GM23338 (cell line): ENCODE results near the gene CYP3A5.

ENCODE experiments used
- CTCF ChIP-seq, 2 experiments: fragments of 200-600 bp in 1 of 2; sonication (generic) in 1 of 2; conservative IDR thresholded peaks; 2 replicates each; pipeline versions ENCODE4 v1.5.1 to v1.6.1; 2016 to 2017; ENCODE audit warnings: antibody characterized with exemption in 2 of 2, low read depth in 2 of 2, mild to moderate bottlenecking in 2 of 2, moderate library complexity in 1 of 2
- EZH2 ChIP-seq: fragments of 200-600 bp; sonication (generic); IDR thresholded peaks from one replicate; pipeline ENCODE4 v1.8.0; 2017; ENCODE audit warnings: antibody characterized with exemption, mild to moderate bottlenecking, low read depth; ENCODE audit not compliant: unreplicated experiment
- EZH2phosphoT487 ChIP-seq: fragments of 200-600 bp; sonication (generic); IDR thresholded peaks from one replicate; pipeline ENCODE4 v1.8.1; 2018; ENCODE audit warnings: antibody characterized with exemption; ENCODE audit not compliant: unreplicated experiment
- JUNB ChIP-seq: IDR thresholded peaks from one replicate; pipeline ENCODE4 v1.6.1; 2016; ENCODE audit warnings: antibody characterized with exemption; ENCODE audit not compliant: unreplicated experiment
- NANOG ChIP-seq: IDR thresholded peaks from 2 replicates; pipeline ENCODE4 v1.6.1; 2016; ENCODE audit warnings: antibody characterized with exemption, borderline replicate concordance
- POLR2AphosphoS5 ChIP-seq: IDR thresholded peaks from 2 replicates; pipeline ENCODE4 v1.6.1; 2016; ENCODE audit warnings: antibody characterized with exemption, low read depth
- REST ChIP-seq: IDR thresholded peaks from one replicate; pipeline ENCODE4 v1.6.1; 2018; ENCODE audit warnings: antibody characterized with exemption; ENCODE audit not compliant: unreplicated experiment
- ZNF114 ChIP-seq: fragments of 250-450 bp; sonication (Bioruptor Pico); IDR thresholded peaks from 2 replicates; pipeline ENCODE4 v1.5.0; 2020; ENCODE audit warnings: mild to moderate bottlenecking, moderate library complexity
- ZNF331 ChIP-seq: fragments of 250-450 bp; sonication (Bioruptor Pico); IDR thresholded peaks from 2 replicates; pipeline ENCODE4 v1.5.0; 2020; ENCODE audit warnings: low read depth, mild to moderate bottlenecking, moderate library complexity

- no peak for TF ChIP-seq CTCF (conservative IDR thresholded peaks at IDR 0.05; ENCODE audit: low read depth in 2 of 2)
- no peak for TF ChIP-seq EZH2
- no peak for TF ChIP-seq REST
- TF ChIP-seq POLR2AphosphoS5 = no peak
- no peak for TF ChIP-seq EZH2phosphoT487
- TF ChIP-seq ZNF114 (CRISPR knock-in tag) = no peak
- no peak for TF ChIP-seq ZNF331 (CRISPR knock-in tag)
- no peak for TF ChIP-seq JUNB
- TF ChIP-seq NANOG = no peak
These were observed 13.8 kb downstream of the CYP3A5 start for GRCh38 chr7:99666013-99666395.
